HT1080 (cell line): Measurements from ENCODE around the gene RRP15. TPM values are rescaled to one million over a fixed set of nuclear protein-coding genes. Genes with fewer than 3 reads are reported as not detected.
A peak's percentile ranks its signal among the peaks of the same experiment; 100 is the strongest.

ENCODE experiments used
- DNase-seq: peaks from one replicate; pipeline ENCODE4 v3.0.0-alpha.2; 2015; ENCODE audit warnings: low read depth
- total RNA-seq: library from RNA; depleted of rRNA; stranded (reverse); fragments of >200 nt; shearing (Covaris generic); gene quantifications from 2 replicates; pipeline ENCODE4 v1.2.3, GENCODE V29; 2014

RRP15 gene
- total RNA-seq, 1 experiment from 2014 or later = 15.8 TPM

- no peak for DNase-seq
Observed at GRCh38 chr1:218336328-218336727, 51.2 kb downstream of the RRP15 start.

DNA sequence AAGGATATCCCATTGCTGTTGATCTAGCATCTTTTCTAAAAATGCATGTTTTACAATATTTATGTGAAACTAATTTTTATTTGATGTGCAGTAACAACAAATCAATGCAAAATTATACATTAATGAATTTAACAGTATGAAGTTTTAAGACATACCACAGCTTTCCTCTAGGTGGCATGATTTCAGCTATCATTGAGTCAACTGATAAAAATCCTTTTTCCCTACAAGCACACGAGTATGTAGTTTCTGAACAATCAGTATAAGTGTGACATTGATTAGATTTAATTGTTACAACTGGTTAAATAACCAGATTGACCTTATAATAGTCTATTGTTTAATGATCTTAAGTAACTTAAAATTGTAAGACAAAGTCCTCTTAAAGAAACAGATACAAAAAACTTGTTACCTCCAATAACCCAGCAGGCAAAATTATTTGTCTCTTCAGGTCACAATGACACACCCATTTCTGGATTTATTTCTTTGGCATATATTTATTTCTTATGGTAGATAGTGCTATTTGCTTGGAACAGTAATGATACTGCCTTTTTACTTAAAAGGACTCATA is 54.3 kb downstream of the RRP15 start:
- DNase-seq = no peak

- no peak for DNase-seq
Observed at GRCh38 chr1:218341325-218341724, 56.2 kb downstream of the RRP15 start.

- no peak for DNase-seq
Observed at GRCh38 chr1:218342091-218342490, 57.0 kb downstream of the RRP15 start.

DNA sequence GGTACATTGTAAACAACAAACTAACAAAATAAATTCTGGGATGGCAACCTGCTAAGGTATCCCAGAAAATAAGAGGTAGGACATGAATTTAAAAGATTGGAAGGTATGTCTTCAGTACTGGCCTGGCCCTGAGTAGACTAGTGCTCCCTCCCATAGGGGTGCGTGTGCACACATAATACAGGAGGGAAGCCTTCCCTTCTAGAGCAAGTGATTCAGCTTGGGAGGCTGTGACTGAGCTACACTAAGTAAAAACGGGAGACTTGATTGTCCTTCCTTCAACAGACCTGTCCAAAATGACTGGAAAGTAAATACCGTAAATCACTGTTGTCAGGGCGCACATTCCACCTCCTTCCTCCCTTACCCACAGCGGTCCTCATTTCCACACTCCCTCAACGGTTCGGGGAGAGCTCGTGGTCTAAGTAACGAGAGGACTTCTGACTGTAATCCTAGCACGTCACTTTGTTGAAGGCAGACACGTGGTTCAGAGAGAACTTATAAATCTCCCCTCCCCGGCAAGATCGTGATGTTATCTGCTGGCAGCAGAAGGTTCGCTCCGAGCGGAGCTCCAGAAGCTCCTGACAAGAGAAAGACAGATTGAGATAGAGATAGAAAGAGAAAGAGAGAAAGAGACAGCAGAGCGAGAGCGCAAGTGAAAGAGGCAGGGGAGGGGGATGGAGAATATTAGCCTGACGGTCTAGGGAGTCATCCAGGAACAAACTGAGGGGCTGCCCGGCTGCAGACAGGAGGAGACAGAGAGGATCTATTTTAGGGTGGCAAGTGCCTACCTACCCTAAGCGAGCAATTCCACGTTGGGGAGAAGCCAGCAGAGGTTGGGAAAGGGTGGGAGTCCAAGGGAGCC is 60.0 kb downstream of the RRP15 start, which contains the start of gene TGFB2:
Gene TGFB2, plus strand, starts transcription at position 523 of the 859 bp plus-strand sequence. CDS start 1,366 bp downstream, outside the sequence.
- DNase-seq = peak; percentile 75

DNA sequence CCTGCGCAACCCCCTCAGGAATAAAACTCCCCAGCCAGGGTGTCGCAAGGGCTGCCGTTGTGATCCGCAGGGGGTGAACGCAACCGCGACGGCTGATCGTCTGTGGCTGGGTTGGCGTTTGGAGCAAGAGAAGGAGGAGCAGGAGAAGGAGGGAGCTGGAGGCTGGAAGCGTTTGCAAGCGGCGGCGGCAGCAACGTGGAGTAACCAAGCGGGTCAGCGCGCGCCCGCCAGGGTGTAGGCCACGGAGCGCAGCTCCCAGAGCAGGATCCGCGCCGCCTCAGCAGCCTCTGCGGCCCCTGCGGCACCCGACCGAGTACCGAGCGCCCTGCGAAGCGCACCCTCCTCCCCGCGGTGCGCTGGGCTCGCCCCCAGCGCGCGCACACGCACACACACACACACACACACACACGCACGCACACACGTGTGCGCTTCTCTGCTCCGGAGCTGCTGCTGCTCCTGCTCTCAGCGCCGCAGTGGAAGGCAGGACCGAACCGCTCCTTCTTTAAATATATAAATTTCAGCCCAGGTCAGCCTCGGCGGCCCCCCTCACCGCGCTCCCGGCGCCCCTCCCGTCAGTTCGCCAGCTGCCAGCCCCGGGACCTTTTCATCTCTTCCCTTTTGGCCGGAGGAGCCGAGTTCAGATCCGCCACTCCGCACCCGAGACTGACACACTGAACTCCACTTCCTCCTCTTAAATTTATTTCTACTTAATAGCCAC is 60.7 kb downstream of the RRP15 start:
- peak; percentile 67 for DNase-seq

DNA sequence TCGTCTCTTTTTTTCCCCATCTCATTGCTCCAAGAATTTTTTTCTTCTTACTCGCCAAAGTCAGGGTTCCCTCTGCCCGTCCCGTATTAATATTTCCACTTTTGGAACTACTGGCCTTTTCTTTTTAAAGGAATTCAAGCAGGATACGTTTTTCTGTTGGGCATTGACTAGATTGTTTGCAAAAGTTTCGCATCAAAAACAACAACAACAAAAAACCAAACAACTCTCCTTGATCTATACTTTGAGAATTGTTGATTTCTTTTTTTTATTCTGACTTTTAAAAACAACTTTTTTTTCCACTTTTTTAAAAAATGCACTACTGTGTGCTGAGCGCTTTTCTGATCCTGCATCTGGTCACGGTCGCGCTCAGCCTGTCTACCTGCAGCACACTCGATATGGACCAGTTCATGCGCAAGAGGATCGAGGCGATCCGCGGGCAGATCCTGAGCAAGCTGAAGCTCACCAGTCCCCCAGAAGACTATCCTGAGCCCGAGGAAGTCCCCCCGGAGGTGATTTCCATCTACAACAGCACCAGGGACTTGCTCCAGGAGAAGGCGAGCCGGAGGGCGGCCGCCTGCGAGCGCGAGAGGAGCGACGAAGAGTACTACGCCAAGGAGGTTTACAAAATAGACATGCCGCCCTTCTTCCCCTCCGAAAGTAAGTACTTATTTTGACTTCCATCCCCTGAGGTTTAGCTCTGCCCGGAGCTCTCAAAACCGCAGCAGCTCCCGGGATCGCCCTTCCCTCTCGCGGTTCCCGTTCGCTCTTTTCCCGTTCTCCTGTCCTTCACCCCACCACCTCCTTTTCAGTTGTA is 61.5 kb downstream of the RRP15 start:
- peak; percentile 44 for DNase-seq

- DNase-seq = peak; percentile 28
Observed at GRCh38 chr1:218347336-218347722, 62.2 kb downstream of the RRP15 start.

DNA sequence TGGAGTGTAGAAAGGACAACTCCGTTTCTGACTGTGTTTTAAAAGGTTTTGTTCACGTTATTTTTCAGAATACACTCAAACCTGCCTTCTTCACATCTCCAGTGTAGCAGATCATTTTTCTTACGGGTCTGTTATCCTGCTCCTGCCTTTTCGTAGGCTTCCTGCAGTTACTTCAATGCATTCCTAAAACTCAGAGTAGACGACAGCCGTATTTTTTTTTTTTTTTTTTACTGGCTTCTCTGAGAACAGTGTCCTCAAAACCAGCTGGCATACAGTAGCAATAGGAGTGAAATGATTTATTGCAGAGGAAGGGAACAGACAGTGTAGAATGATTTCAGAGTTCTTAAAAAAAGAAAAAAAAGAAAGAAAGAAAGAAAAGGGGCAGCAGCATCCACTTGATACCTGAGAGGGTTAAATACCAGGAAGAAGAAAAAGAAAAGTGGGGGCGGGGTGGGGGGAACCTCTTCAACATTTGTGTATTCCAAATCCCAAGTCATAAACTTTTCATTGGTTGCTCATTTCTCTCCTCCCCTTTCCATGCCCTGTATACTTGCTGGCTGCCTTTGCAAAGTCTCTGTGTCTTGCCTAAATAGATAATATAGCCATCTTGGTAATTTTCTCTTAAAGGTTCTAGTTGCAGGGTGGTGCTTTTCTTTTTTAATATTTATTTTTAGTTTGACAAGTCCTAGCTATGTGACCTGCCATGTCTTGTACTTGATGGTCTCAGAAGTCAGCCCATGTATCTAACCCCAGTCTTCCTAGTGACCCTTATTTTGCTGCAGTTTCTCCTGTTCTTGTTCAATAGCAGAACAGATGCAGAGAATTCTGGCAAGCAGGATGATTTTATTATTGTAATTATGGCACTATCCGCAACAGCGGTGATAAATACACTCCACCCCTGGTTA is 62.9 kb downstream of the RRP15 start:
- DNase-seq = peak; percentile 61

DNA sequence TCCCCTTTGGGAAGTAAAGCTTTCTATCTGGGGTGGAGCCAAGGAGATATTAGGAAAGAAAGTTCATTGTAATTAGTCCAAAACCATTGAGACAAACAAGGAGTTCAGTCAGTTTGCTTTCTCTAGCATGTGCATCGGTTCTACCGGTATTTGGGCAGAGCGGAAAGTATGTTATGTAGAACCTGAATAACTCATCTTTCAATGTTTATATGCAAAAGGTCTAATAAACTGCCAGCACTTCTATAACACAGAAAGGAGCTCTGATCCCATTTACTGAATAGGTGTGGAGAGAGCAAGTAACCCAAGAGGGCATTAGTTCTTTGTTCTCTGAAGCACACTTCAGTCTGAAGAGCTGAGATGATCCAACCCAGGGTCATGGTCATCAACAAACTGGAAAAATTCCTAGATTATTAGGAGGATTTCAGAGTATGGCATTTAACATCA is 63.6 kb downstream of the RRP15 start:
- DNase-seq = no peak

DNA sequence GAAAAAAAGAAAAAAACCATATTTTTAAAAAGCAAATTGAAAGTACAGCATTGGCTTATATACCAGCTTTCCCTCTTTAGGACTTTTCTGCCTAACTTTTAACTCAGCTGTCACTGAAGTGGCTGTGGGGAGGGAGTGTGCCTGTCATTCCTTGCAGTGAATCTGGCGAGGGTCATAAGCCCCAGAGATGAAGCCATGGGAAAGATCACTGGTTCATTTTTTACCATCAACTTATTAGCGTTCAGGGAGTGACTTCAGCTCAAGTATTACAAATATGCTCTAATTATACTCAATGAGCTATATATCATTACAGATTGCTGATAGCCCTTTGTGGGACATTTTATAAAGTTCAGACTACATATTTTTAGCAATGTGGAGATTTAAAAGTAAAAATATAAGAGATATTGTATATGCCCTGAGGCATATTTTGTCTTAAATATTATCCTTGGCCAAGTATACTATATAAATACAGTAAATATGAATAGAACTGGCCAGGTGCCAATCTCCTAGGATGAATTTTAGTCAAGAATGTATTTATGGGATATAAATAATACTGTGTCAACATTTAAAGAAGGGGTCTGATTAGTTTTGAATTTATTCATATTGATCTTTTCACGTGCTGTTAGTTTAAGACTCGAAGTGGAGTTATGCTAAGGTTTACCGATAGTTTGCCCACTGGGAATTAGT is 64.4 kb downstream of the RRP15 start:
- DNase-seq = no peak

DNA sequence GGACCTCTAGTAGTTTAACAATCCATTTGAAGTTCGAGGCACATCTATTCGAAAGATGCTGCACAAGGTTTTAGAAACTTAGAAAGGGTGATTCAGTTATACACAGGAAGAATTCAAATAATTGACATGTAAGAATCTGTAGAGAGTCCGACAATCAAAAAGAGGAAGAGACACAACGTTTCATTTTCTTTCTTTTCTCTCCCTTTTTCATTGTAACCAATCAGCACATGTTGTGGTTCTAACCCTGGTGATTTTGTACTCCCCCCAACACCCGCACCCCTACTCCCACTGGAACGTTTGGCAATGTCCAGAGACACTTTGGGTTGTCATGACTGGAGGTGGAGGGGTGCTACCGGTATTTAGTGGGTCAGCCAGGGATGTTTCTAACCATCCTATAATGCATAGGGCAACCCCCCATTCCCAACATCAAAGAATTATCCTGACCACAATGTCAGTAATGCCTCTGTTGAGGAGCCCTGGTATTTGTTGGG is 65.0 kb downstream of the RRP15 start:
- peak; percentile 35 for DNase-seq

- DNase-seq = peak; percentile 41
Observed at GRCh38 chr1:218350801-218351266, 65.7 kb downstream of the RRP15 start.

DNA sequence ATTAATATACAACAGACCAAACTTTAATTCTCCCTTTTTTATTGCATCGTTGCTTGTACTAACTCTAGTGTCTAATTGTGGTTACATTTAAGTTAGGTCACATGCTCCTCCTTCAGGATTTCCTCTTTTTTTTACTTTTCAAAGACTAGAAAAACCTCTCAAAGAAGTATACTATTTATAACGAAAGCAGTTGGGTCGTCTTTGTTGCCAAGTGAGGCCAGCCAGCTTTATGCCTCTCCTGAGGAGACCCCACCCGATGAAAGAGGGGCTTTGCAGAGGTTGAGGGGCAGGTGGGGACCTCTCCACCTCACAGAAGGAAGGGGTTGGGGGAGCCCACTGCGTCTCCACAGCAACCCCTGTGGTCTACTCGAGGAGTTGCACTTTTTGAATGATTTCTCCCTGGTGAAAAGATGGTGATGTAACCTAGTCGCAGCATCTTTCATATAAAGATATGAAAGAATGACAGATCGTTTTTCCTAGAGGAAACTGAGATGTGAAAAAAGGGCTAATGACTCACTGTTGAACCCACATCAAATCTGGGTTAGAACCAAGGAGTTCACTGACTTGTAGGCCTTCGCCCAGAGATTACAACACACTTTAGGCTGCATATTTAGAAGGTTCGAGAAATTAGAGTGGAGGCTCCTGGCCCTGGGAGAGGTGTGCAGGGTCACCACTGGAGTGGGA is 66.4 kb downstream of the RRP15 start:
- DNase-seq = peak; percentile 51

DNA sequence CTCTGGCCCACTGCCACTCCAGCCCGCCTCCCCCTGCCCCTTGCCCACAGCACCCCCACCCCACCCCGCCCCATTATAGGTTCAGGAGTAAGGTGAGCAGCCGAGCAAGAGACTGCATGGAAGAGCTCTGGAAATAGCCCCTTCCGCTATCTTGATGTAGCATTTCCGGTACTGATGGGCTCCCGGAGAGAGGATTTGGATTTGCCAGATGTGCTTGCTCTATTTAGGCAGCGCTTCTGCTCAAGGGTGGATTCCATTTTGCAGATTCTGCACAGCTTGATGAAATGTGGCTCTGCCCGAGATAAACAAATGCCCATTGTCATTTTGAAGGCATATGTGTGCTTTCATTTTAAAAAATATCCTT is 67.0 kb downstream of the RRP15 start:
- DNase-seq = no peak

DNA sequence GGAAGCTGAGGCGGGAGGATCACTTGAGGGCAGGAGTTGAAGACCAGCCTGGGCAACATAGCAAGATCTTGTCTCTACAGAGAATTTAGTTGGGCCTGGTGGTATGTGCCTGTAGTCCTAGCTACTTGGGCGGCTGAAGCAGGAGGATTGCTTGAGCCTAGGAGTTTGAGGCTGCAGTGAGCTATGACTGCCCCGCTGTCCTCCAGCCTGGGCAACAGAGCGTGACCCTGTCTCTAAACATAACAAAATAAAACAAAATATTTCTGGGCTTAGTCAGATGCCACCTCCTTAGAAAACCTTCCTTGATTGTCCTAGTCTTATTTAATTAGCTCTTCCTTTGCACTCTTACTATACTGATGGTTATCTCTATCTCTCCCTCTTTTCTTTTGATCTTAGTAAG is 68.6 kb downstream of the RRP15 start:
- no peak for DNase-seq

GRCh38 chr1:218355278-218355677 is 70.2 kb downstream of the RRP15 start:
- no peak for DNase-seq

GRCh38 chr1:218357211-218357892 is 72.3 kb downstream of the RRP15 start:
- no peak for DNase-seq
